Amniotic stem cell (primary cell): Measurements from ENCODE around the gene HMGN1.

Source experiments
- DNase-seq: peaks from one replicate; lab custom pipeline; 2025; lab: John Stamatoyannopoulos, UW

Gene HMGN1

DNA sequence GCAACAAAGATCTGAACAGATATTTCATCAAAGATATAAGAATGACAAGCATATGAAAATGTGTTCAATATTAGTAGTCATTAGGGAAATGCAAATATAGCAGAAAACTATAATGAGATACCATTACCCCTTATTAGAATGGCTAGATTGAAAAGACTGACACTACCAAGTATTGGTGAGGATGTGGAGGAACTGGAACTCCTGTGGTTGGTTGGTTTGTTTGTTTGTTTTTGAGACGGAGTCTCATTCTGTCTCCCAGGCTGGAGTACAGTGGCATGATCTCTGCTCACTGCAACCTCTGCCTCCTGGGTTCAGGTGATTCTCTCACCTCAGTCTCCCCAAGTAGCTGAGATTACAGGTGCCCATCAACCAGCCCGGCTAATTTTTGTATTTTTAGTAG lies 18.9 kb upstream of the HMGN1 start:
- no peak for DNase-seq

DNA sequence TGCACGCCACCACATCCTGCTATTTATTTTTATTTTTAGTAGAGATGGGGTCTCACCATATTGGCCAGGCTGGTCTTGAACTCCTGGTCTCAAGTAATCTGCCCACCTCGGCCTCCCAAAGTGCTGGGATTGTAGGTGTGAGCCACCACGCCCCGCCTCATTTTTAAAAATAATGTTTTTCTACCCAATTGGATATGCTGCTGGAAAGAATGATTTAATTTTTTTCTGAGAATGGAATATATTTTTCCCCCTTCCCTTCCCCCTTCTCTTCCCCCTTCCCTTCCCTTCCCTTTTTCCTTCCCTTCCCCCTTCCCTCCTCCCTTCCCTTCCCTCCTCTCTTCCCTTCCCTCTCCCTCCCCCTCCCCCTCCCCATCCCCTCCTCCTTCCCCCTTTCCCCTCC lies 17.7 kb upstream of the HMGN1 start:
- DNase-seq: no peak

- DNase-seq: no peak
These were observed 16.1 kb upstream of the HMGN1 start for GRCh38 chr21:39364949-39365348.

- DNase-seq: no peak
These were observed 15.0 kb upstream of the HMGN1 start for GRCh38 chr21:39363607-39364555.

DNA sequence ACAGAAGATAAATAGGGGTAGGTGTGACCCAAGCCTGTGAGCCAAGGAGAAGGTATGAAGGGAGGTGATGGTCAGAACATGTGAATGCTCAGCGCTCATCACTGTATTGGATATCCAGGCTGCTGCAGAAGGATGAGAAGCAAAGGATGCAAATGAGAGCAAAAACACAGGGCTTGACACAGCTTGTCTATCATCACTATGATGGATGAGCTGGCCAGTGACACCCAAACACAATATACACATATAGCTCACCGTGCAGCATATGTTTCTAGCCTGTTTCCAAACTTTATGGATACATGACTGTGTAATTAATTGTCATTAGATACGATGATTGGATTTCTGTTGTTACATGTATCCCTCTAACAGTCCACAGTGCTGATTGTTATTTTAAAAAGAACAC lies 13.8 kb upstream of the HMGN1 start:
- DNase-seq: no peak

DNA sequence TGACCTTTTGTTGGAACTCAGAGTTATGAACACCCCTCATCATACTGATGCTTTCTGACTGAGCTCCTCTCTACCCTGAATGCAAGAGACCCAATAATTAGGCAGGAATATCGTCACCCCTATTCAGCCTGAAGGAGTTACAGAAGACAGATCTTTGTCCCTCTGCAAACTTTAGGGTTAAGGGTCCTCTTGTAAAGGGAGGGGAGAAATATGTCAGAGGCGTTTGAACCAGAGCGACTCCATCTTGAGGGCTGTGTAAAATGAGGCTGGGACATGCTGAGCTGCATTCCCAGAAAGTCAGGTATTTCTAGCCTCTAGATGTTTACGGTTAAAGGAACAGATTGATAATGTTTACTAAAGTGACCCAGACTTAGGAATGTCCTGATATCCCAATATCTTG lies 10.5 kb upstream of the HMGN1 start:
- DNase-seq: no peak

DNA sequence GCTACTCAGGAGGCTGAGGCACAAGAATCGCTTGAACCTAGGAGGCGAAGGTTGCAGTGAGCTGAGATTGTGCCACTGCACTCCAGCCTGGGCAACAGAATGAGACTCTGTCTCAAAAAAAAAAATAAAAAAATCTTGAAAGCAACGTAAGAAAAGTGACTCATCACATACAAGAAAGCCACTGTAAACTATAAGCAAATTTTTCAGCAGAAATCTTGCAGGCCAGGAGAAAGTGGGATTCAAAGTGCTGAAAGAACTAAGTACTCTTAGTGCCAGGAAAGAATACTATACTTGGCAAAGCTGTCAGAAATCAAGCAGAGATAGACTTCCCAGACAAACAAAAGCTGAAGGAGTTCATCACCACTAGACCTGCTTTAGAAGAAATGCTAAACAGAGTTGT lies 4.4 kb upstream of the HMGN1 start:
- no peak for DNase-seq

- DNase-seq: no peak
These were observed 1.5 kb upstream of the HMGN1 start for GRCh38 chr21:39350094-39351005.

DNA sequence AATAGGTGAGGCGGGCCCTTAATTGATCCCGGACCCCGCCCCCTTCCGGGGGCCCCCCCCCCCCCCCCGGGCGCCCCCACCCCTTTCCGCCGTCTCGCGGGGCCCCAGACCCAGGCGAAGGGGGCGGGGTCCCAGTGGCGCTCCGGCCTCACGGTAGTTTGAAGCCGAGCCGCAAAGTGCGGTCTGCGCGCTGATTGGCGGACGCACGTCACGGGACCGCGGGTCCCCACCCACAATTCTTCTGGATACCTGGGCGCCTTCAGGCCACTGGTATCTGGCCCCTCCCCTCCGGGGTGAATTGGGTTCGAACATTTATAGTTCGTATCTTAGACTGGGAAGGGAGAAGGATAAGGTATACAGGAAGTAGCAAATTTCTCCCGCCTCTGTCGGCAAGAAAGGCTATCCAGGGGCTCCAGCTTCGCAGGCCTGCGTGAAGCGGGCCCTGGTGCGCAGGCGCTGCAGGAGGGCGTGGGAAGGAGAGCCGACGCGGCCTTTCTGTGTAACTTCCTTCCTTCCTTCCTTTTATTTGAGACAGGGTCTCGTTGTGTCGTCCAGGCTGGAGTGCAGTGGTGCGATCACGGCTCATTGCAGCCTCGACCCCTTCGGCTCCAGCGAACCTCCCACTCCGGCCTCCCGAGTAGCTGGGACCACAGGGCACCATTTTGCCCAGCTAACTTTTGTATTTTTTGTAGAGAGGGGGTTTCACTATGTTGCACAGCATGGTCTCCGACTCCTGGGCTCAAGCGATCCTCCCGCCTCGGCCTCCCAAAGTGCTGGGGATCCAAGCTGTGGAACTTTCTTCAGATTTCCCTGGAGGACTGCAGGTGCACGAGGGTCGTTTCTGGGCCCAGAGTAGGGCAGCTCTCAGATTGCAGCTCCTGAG lies 564 bp upstream of the HMGN1 start:
- DNase-seq: peak; percentile 96

DNA sequence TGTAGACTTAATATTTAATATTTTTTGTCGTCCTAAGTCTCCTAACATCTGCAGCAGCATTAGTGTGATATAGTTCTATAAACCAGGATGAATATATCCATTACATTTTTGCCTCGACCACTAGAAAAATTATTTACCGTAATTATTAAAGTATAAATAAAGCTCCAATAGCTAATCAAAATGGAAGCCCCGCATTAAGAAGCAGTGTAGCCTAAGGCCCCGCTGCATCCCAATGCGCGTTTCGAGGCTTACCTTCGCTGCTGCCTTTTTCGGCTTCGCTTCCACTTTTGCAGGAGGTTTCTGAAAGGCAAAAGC lies 891 bp downstream of the HMGN1 start:
- no peak for DNase-seq

- DNase-seq: no peak
These were observed 1.4 kb downstream of the HMGN1 start for GRCh38 chr21:39347537-39347936.

DNA sequence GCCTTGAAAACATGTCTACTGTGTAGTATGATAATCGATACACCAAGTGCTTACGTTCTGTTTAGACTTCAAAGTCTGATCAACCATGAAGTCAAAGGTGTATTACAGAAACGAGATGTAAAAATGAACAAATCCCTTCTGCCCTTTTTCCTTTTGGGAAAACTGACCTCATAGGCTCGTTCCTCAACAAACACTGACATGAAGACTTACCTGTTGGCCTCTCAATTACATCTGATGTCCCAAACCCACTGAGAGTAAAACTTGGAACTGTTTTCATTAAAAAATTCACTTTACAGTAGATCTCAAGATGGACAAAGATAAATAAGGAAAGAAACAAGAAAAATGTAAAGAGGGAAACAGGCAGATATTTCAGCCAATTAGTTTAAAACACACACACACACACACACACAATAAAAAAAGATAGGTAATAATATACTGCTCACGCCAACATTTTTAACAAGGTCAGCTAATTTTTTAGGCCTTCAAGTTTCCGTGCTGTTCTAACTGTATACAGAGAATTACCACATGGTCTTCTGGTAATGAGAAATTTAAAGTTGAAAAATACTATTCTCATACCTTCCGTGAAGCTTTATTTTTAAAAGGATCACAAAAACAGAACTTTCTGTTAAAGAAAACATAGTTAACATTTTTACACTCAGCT lies 2.1 kb downstream of the HMGN1 start:
- DNase-seq: no peak

- no peak for DNase-seq
These were observed 2.7 kb downstream of the HMGN1 start for GRCh38 chr21:39346206-39346605.

DNA sequence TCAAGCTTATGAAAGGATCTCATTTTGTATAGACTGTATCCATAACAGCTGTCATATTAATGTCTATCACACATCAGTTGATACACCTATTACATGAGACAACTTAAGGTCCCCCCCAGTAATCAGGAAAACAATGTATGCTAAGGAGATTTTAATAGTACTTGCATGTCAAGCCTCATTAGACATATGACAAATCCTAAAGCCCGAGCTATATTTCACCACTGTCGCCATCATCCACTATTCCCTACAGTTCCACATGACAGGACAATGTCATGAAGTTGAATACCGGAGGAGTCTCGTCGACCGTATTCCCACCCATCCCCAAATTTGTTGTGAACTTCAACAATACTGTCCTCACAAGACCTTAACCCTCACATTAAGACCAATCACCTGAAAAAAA lies 3.4 kb downstream of the HMGN1 start:
- DNase-seq: no peak

GRCh38 chr21:39344848-39345247 lies 4.0 kb downstream of the HMGN1 start:
- DNase-seq: no peak

DNA sequence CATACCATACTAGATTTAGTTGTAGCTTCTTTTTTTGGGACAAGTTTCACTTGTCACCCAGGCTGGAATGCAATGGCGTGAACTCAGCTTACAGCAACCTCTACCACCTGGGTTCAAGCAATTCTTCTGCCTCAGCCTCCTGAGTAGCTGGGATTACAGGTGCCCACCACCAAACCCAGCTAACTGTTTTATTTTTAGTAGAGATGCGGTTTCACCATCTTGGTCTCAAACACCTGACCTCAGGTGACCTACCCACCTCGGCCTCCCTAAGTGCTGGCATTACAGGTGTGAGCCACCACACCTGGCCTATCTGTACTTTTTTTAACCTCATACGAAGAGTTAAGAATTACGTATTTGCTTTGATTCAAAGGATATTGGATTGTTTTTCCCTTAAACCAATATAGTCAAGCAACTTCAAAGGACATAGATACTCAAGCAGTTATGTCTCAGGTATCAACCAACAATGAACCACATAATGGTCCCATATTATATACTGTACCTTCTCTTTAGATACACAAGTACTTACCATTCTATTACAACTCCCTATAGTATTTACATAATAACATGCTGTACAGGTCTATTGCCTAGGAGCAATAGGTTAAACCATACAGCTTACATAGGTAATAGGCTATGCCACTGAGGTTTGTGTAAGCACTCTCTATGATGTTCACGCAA lies 7.5 kb downstream of the HMGN1 start:
- no peak for DNase-seq

DNA sequence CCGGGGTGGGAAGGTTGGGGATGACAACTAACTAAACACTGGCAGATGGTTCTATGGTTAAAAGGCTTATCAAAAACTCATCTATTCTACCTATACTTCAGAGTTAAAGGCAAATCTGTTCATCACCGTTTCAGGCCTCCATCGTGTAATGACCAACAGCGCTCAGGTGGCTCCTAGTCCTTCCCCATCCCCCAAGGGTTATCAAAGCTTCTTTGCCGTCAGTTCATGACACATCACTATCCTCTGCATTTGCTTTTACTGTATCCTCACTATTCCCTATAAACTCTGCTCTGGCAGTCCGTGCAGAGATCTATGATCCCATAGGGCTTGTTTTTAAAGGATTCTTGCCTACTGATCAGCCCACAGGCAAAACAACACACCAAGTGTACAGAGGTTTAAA lies 8.2 kb downstream of the HMGN1 start:
- DNase-seq: no peak

DNA sequence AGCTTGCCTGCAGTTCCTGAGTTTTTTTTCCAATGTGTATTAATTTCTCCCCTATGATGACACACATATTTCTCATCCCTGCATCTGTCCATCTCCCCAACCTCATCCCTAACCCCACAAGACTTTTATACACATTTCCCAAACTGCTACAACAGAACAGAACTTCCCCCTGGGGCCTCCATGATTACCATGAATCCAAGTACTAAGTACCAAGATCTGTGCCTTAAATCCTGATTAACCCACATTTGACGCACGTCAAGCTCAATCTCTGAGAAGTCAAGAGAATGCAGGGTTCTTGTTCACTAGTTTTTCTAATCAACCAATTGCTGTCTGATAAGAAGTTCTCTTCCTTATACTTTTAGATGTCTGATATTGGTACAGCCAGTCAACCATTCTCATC lies 9.7 kb downstream of the HMGN1 start:
- DNase-seq: no peak

GRCh38 chr21:39336457-39337008 lies 12.4 kb downstream of the HMGN1 start:
- DNase-seq: no peak

GRCh38 chr21:39334611-39335010 lies 14.3 kb downstream of the HMGN1 start:
- no peak for DNase-seq

DNA sequence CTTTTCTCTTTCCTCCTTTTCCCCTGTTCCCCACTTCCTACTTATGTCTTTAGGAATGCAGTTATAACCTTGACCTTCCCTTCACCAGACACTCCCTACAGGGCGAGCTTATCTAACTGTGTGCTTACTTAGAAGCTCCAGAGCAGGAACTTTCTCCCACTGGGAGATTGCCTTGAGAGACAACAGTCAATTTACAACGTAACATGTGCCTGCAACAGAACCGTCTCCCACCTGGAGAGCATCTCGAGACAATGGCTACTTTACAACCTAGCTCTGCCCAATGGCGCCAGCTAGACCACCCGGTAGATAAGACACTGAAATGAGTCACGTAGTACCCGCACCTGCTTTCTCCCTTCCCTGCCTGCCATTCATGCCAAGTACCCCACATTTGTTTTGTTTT lies 16.7 kb downstream of the HMGN1 start:
- no peak for DNase-seq
